ACC112 (cell line): ENCODE results near the gene TRIM45.

ENCODE experiments used
- H2AFZ ChIP-seq: fragments of 200-600 bp; sonication (generic); one replicate; pipeline ENCODE4 v1.6.0; 2017; ENCODE audit warnings: antibody characterized with exemption, low read length; ENCODE audit not compliant: unreplicated experiment
- H3K27ac ChIP-seq: fragments of 200-600 bp; sonication (generic); 2 replicates; pipeline ENCODE4 v1.5.1; 2014; ENCODE audit warnings: low read depth, mild to moderate bottlenecking, antibody characterized with exemption, low read length, moderate library complexity
- H3K27me3 ChIP-seq: fragments of 200-600 bp; sonication (generic); 2 replicates; pipeline ENCODE4 v1.6.1; 2014; ENCODE audit warnings: mild to moderate bottlenecking, antibody characterized with exemption, low read length, moderate library complexity, mixed read lengths; ENCODE audit not compliant: insufficient read depth
- H3K36me3 ChIP-seq: fragments of 200-600 bp; sonication (generic); 2 replicates; pipeline ENCODE4 v1.6.1; 2016; ENCODE audit warnings: mild to moderate bottlenecking, antibody characterized with exemption, low read length, moderate library complexity, mixed read lengths; ENCODE audit not compliant: insufficient read depth
- H3K4me1 ChIP-seq: fragments of 200-600 bp; sonication (generic); one replicate; pipeline ENCODE4 v1.6.1; 2016; ENCODE audit warnings: low read length, mixed read lengths; ENCODE audit not compliant: insufficient read depth, unreplicated experiment, control insufficient read depth
- H3K4me3 ChIP-seq: fragments of 200-600 bp; sonication (generic); 2 replicates; pipeline ENCODE4 v1.5.1; 2014; ENCODE audit warnings: mild to moderate bottlenecking, low read depth, low read length
- H3K79me2 ChIP-seq: fragments of 200-600 bp; sonication (generic); one replicate; pipeline ENCODE4 v1.6.0; 2016; ENCODE audit warnings: low read length; ENCODE audit not compliant: control insufficient read depth, unreplicated experiment, insufficient read depth

TRIM45 gene

DNA sequence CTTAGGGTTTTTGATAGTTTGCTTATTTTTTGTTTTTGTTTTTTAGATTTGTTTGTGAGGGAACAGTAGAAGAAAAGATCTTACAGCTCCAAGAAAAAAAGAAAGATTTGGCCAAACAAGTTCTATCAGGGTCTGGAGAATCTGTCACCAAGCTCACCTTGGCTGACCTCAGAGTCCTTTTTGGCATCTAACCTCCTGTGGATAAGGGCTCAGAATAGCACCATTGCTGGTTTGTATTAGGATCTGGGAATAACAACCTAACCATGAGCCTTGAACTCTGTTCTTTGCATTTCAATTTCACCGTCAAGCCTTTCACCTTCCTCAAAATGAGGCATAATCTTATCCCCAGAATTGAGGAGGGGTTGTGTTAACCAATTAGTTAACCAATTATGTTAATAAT lies 20.2 kb downstream of the TRIM45 start:
- Histone ChIP-seq H3K36me3 (peaks cover 23% of the 10 kb centered on the region), H3K79me2 (no peaks in the 10 kb centered on the region), H2AFZ (no peak overlapping the region), H3K27me3 (no peaks in the 10 kb centered on the region), H3K4me1 (peaks cover 16% of the 10 kb centered on the region), H3K27ac (no peak overlapping the region), H3K4me3 (no peak overlapping the region)

DNA sequence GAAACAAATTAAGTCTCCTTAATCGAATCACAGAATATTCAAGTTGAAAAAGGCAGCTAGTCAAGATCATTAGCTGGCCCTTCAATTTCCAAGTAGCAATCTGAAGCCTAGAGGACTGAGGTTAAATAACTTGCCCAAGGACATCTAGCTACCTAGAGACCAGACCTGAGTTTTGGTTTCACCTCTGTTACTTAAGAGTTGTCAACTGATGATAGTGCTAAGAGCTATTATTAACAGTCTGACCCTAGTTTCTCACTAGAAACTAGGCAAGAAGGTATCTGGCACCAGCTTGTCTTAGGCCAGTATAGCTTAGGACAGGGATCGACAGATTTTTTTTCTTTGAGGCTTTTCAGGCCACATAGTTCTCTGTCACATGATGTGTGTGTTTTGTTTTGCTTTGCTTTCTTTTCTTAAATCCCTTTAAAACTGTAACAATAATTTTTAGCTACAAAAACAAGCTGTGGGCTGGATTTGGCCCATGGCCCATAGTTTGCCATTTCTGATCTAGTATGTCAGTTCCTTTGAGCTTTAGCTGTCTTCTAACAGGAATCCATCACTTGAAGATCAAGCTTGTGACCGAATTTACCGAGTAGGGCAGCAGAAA lies 23.2 kb downstream of the TRIM45 start:
- Histone ChIP-seq H3K79me2 (no peaks in the 10 kb centered on the region), H3K36me3 (peaks cover 19% of the 10 kb centered on the region), H2AFZ (no peak overlapping the region), H3K27ac (peak overlapping the region; percentile 1; the same call in 1 of the 2 replicates), H3K4me3 (no peak overlapping the region), H3K27me3 (no peaks in the 10 kb centered on the region), H3K4me1 (peaks cover 43% of the 10 kb centered on the region)

- peaks cover 50% of the 10 kb centered on the region for H3K4me1 ChIP-seq
- H3K36me3 ChIP-seq, result peaks cover 14% of the 10 kb centered on the region; the same call in 1 of the 2 replicates
Measured at GRCh38 chr1:117097443-117097842, 24.1 kb downstream of the TRIM45 start.

GRCh38 chr1:117096951-117097408 lies 24.6 kb downstream of the TRIM45 start:
- Histone ChIP-seq H3K4me1 (peaks cover 55% of the 10 kb centered on the region), H3K79me2 (no peaks in the 10 kb centered on the region), H3K36me3 (peaks cover 17% of the 10 kb centered on the region; the same call in 1 of the 2 replicates), H3K4me3 (no peak overlapping the region), H3K27ac (peak overlapping the region; percentile 73), H2AFZ (no peak overlapping the region), H3K27me3 (no peaks in the 10 kb centered on the region)

More at GRCh38 chr1:117097443-117097842, 24.1 kb downstream of the TRIM45 start:
- Histone ChIP-seq H2AFZ (no peak overlapping the region), H3K79me2 (no peaks in the 10 kb centered on the region), H3K4me3 (no peak overlapping the region), H3K27ac (peak overlapping the region; percentile 73), H3K27me3 (no peaks in the 10 kb centered on the region)

GRCh38 chr1:117094841-117095604 lies 26.5 kb downstream of the TRIM45 start:
- H3K36me3 ChIP-seq, result peaks cover 14% of the 10 kb centered on the region
- no peak overlapping the region for H2AFZ ChIP-seq
- peak overlapping the region; percentile 97 for H3K27ac ChIP-seq
- H3K4me3 ChIP-seq, result no peak overlapping the region
- no peaks in the 10 kb centered on the region for H3K79me2 ChIP-seq
- H3K4me1 ChIP-seq, result peaks cover 58% of the 10 kb centered on the region
- H3K27me3 ChIP-seq, result no peaks in the 10 kb centered on the region

- Histone ChIP-seq H3K36me3 (peaks cover 15% of the 10 kb centered on the region), H3K4me1 (peaks cover 58% of the 10 kb centered on the region), H3K27ac (peak overlapping the region; percentile 97)
Measured at GRCh38 chr1:117093870-117094621, 27.5 kb downstream of the TRIM45 start.

GRCh38 chr1:117093091-117093534 lies 28.4 kb downstream of the TRIM45 start:
- peaks cover 58% of the 10 kb centered on the region for H3K4me1 ChIP-seq
- peak overlapping the region; percentile 33; the same call in 1 of the 2 replicates for H3K4me3 ChIP-seq
- H3K79me2 ChIP-seq, result no peaks in the 10 kb centered on the region
- no peak overlapping the region for H2AFZ ChIP-seq
- H3K27me3 ChIP-seq, result no peaks in the 10 kb centered on the region
- H3K36me3 ChIP-seq, result peaks cover 15% of the 10 kb centered on the region
- peak overlapping the region; percentile 97 for H3K27ac ChIP-seq

More at GRCh38 chr1:117093870-117094621, 27.5 kb downstream of the TRIM45 start:
- Histone ChIP-seq H2AFZ (no peak overlapping the region), H3K79me2 (no peaks in the 10 kb centered on the region), H3K4me3 (peak overlapping the region; percentile 23; the same call in 1 of the 2 replicates), H3K27me3 (no peaks in the 10 kb centered on the region)

DNA sequence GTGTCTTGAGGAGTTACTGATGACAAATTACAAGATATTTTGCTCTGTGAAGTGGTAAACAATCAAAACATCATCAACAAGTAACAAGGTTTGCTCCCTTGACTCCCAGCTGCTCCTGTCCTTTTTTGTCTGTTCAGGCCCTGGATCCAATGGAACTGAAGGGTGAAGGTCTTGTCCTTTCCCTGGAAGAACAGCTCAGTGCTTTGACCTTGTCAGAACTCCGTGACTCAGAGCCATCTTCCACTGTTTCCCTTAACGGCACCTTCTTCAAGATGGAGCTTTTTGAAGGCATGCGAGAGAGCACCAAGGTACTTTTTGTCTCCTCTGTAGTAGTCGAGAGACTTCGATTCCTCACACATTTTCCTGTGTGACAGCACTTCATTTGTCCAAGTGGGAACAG lies 29.0 kb downstream of the TRIM45 start:
- Histone ChIP-seq H3K27me3 (no peaks in the 10 kb centered on the region), H3K27ac (peak overlapping the region; percentile 97), H3K36me3 (peaks cover 14% of the 10 kb centered on the region), H3K4me1 (peaks cover 55% of the 10 kb centered on the region), H2AFZ (no peak overlapping the region), H3K79me2 (no peaks in the 10 kb centered on the region), H3K4me3 (peak overlapping the region; percentile 33; the same call in 1 of the 2 replicates)

- peaks cover 31% of the 10 kb centered on the region for H3K4me1 ChIP-seq
- no peak overlapping the region for H3K27ac ChIP-seq
- no peak overlapping the region for H2AFZ ChIP-seq
- H3K36me3 ChIP-seq, result peaks cover 9% of the 10 kb centered on the region
- H3K79me2 ChIP-seq, result no peaks in the 10 kb centered on the region
- H3K27me3 ChIP-seq, result no peaks in the 10 kb centered on the region
- H3K4me3 ChIP-seq, result no peak overlapping the region
Measured at GRCh38 chr1:117089996-117090395, 31.6 kb downstream of the TRIM45 start.

GRCh38 chr1:117087686-117088085 lies 33.9 kb downstream of the TRIM45 start:
- H3K4me3 ChIP-seq, result no peak overlapping the region
- H3K36me3 ChIP-seq, result peaks cover 9% of the 10 kb centered on the region
- H3K27me3 ChIP-seq, result no peaks in the 10 kb centered on the region
- no peak overlapping the region for H3K27ac ChIP-seq
- peaks cover 10% of the 10 kb centered on the region for H3K4me1 ChIP-seq
- no peaks in the 10 kb centered on the region for H3K79me2 ChIP-seq
- H2AFZ ChIP-seq, result no peak overlapping the region
